Loucy (cell line): ENCODE measurements around the gene PAX7.

Source experiments
- H2AFZ ChIP-seq: fragments of 200-600 bp; sonication (generic); 2 replicates; pipeline ENCODE4 v1.6.0; 2016; ENCODE audit warnings: antibody characterized with exemption, mild to moderate bottlenecking, low read length, moderate library complexity
- H3F3A ChIP-seq: fragments of 200-600 bp; 2 replicates; pipeline ENCODE4 v1.6.0; 2016; ENCODE audit warnings: antibody characterized with exemption, low read depth, mild to moderate bottlenecking
- H3K27me3 ChIP-seq: fragments of 200-600 bp; sonication (generic); 2 replicates; pipeline ENCODE4 v1.6.1; 2014; ENCODE audit warnings: low read length, mild to moderate bottlenecking; ENCODE audit not compliant: insufficient read depth, poor library complexity, severe bottlenecking
- H3K36me3 ChIP-seq: fragments of 200-600 bp; sonication (generic); 2 replicates; pipeline ENCODE4 v1.6.1; 2016; ENCODE audit warnings: low read length; ENCODE audit not compliant: insufficient read depth
- H3K4me1 ChIP-seq: fragments of 200-600 bp; sonication (generic); 2 replicates; pipeline ENCODE4 v1.5.1; 2014; ENCODE audit warnings: low read length, mild to moderate bottlenecking; ENCODE audit not compliant: insufficient read depth, poor library complexity, severe bottlenecking
- H3K4me2 ChIP-seq: fragments of 200-600 bp; sonication (generic); 2 replicates; pipeline ENCODE4 v1.6.0; 2014; ENCODE audit warnings: antibody characterized with exemption, low read length, low read depth, mild to moderate bottlenecking; ENCODE audit not compliant: poor library complexity, severe bottlenecking
- H3K4me3 ChIP-seq: fragments of 200-600 bp; sonication (generic); 2 replicates; pipeline ENCODE4 v1.5.1; 2014; ENCODE audit warnings: low read length, mild to moderate bottlenecking, mixed read lengths; ENCODE audit not compliant: poor library complexity, severe bottlenecking
- H3K79me2 ChIP-seq: fragments of 200-600 bp; sonication (generic); 2 replicates; pipeline ENCODE4 v1.6.1; 2014; ENCODE audit warnings: low read length; ENCODE audit not compliant: insufficient read depth
- H3K9ac ChIP-seq: fragments of 200-600 bp; sonication (generic); 2 replicates; pipeline ENCODE4 v1.6.0; 2014; ENCODE audit warnings: mild to moderate bottlenecking, low read depth, low read length, moderate library complexity; ENCODE audit not compliant: poor library complexity, severe bottlenecking
- H3K9me2 ChIP-seq: fragments of 200-600 bp; sonication (generic); replicated peaks from 2 replicates; pipeline ENCODE4 v1.6.1; 2016; ENCODE audit warnings: low read depth, low read length, mixed read lengths
- H3K9me3 ChIP-seq: fragments of 200-600 bp; sonication (generic); 2 replicates; pipeline ENCODE4 v1.6.1; 2014; ENCODE audit warnings: mild to moderate bottlenecking, antibody characterized with exemption, low read length, low read depth; ENCODE audit not compliant: insufficient read depth
- H4K20me1 ChIP-seq: fragments of 200-600 bp; sonication (generic); 2 replicates; pipeline ENCODE4 v1.6.0; 2014; ENCODE audit warnings: antibody characterized with exemption, low read length, mild to moderate bottlenecking; ENCODE audit not compliant: insufficient read depth, poor library complexity, severe bottlenecking
- EZH2phosphoT487 ChIP-seq: fragments of 200-600 bp; IDR thresholded peaks from 2 replicates; pipeline ENCODE4 v1.6.1; 2018; ENCODE audit warnings: antibody characterized with exemption, mild to moderate bottlenecking, moderate library complexity, borderline replicate concordance
- TF ChIP-seq, protein P1 (sequence below): fragments of 200-600 bp; sonication (generic); conservative IDR thresholded peaks from 2 replicates; pipeline ENCODE4 v1.5.1; 2014; ENCODE audit warnings: mild to moderate bottlenecking, antibody characterized with exemption, low read length

PAX7 gene

DNA sequence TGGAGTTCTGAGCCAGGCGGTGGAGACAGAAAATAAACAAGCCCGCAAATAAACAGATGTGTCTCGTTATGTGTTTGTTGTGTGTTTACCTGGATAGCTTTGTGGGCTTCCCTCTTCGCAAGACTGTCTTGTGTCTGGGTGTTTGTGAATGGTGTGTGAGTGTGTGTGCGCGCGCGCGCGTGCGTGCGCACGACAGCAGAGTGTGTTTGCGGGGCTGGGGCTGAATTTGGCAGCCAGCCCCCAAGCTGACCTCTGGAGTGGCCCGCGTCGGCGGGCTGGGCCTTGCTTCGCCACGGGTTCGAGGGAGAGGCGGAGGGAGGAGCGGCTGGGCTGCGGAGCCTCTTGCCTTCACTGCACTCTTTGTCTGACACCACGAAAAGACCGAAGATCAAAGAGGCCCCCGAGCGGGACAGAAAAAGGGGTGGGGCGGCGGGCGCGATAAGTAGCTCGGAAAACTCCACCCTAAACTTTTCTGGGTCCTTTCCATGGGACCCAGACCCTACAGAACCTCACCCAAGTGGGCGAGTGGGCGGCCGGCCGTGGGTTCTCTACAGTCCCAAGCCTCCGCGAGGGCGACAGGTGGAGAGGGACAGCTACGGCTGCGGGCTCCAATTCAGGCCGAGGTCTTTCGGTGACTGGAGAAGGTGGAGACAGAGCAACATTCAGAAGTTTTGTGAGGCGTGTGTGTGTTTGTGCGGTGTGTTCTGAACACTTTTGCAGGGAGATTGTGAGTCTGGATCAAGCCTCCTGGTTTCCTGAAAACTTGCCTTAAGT is 14.5 kb downstream of the PAX7 start:
- Histone ChIP-seq H2AFZ (peak overlapping the region; percentile 56; the same call in 1 of the 2 replicates), H3K4me3 (peak overlapping the region; percentile 17), H4K20me1 (no peaks in the 10 kb centered on the region), H3K79me2 (no peaks in the 10 kb centered on the region), H3K9me3 (no peaks in the 10 kb centered on the region), H3K4me2 (peak overlapping the region; percentile 37), H3K4me1 (peaks cover 4% of the 10 kb centered on the region), H3K27me3 (peaks cover 65% of the 10 kb centered on the region), H3K9ac (no peak overlapping the region), H3F3A (no peaks in the 10 kb centered on the region), H3K36me3 (no peaks in the 10 kb centered on the region), H3K9me2 (no peaks in the 10 kb centered on the region)
- no peak for TF ChIP-seq EZH2phosphoT487
- TF ChIP-seq, protein P1, sequence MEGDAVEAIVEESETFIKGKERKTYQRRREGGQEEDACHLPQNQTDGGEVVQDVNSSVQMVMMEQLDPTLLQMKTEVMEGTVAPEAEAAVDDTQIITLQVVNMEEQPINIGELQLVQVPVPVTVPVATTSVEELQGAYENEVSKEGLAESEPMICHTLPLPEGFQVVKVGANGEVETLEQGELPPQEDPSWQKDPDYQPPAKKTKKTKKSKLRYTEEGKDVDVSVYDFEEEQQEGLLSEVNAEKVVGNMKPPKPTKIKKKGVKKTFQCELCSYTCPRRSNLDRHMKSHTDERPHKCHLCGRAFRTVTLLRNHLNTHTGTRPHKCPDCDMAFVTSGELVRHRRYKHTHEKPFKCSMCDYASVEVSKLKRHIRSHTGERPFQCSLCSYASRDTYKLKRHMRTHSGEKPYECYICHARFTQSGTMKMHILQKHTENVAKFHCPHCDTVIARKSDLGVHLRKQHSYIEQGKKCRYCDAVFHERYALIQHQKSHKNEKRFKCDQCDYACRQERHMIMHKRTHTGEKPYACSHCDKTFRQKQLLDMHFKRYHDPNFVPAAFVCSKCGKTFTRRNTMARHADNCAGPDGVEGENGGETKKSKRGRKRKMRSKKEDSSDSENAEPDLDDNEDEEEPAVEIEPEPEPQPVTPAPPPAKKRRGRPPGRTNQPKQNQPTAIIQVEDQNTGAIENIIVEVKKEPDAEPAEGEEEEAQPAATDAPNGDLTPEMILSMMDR, result no peak

DNA sequence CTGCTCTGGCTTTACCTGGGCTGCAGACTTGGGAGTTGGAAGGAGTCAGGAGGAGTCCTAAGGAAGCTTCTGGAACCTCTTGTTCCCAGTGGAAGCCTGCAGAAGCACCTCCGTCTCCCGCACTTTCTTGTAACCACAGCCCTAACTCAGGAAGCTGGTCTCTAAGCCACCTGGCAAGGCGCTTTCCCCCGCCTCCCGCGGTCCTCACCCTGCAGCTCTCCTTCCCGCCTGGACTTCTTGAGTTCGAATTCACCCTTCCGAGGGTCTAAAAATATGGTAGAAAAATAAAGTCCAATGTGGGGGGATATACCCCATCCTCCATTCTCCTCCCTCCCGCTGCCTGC is 15.1 kb downstream of the PAX7 start:
- H3K4me1 ChIP-seq, result no peaks in the 10 kb centered on the region
- peaks cover 59% of the 10 kb centered on the region for H3K27me3 ChIP-seq

DNA sequence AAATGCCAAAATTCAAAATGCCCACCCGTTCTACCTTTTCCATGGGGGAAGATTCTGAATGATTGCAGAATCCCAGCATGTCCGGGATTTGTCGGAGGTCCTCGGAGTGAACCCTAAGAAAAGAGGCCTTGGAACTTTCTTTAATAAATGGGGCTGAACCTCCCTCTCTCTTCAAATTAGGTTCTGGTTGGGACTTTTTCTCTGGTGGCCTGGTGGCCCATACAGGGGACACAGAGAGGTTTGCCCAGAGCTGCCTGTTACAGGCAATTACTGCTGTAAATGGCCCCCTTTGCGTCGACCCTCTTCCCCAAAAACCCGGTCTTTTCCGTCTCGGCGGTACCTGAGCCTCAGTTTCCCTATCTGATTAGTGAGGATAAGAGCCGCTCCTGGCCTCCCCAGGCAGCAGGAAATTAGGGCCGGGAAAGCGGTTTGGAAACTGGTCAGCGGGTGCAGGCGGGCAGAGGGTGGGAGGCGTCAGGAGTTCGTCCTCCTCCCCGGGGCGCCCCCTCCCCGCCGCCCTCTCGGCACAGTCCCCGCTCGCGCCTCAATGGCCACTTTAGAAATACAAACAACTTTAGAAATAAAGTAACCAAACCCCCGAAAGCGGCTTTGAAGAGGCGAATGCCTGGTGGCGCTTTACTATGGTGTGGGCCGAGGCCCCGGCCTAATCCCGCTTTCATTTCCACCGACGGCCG is 15.6 kb downstream of the PAX7 start:
- no peaks in the 10 kb centered on the region for H3K79me2 ChIP-seq
- no peaks in the 10 kb centered on the region for H3K9me2 ChIP-seq
- no peak overlapping the region for H3K4me3 ChIP-seq
- no peaks in the 10 kb centered on the region for H3K4me1 ChIP-seq
- no peak overlapping the region for H2AFZ ChIP-seq
- H3F3A ChIP-seq, result no peaks in the 10 kb centered on the region
- TF ChIP-seq EZH2phosphoT487, result no peak
- TF ChIP-seq, protein P1, result no peak
- H3K9me3 ChIP-seq, result no peaks in the 10 kb centered on the region
- no peaks in the 10 kb centered on the region for H3K36me3 ChIP-seq
- no peaks in the 10 kb centered on the region for H4K20me1 ChIP-seq
- no peak overlapping the region for H3K4me2 ChIP-seq
- no peak overlapping the region for H3K9ac ChIP-seq
- H3K27me3 ChIP-seq, result peaks cover 54% of the 10 kb centered on the region

More for the DNA sequence above, 15.1 kb downstream of the PAX7 start:
- no peaks in the 10 kb centered on the region for H3K9me3 ChIP-seq
- H3K9me2 ChIP-seq, result no peaks in the 10 kb centered on the region
- H3K9ac ChIP-seq, result no peak overlapping the region
- no peak overlapping the region for H3K4me3 ChIP-seq
- H4K20me1 ChIP-seq, result no peaks in the 10 kb centered on the region
- TF ChIP-seq, protein P1, result no peak
- TF ChIP-seq EZH2phosphoT487, result no peak
- peak overlapping the region; percentile 56; the same call in 1 of the 2 replicates for H2AFZ ChIP-seq
- no peaks in the 10 kb centered on the region for H3K79me2 ChIP-seq
- peak overlapping the region; percentile 37 for H3K4me2 ChIP-seq
- H3K36me3 ChIP-seq, result no peaks in the 10 kb centered on the region
- H3F3A ChIP-seq, result no peaks in the 10 kb centered on the region
